Measurements from ENCODE around the gene GPR107.

GPR107 gene

GRCh38 chr9:130171226-130172148 is 117.8 kb downstream of the GPR107 start:
- no peak for DNase-seq

GRCh38 chr9:130172161-130172857 is 118.6 kb downstream of the GPR107 start, which contains the start of gene NCS1:
TSS of gene NCS1 (plus strand) at chr9:130172404. CDS start at chr9:130172664, 260 bp downstream.
- peak; percentile 31 to 39 for DNase-seq

DNA sequence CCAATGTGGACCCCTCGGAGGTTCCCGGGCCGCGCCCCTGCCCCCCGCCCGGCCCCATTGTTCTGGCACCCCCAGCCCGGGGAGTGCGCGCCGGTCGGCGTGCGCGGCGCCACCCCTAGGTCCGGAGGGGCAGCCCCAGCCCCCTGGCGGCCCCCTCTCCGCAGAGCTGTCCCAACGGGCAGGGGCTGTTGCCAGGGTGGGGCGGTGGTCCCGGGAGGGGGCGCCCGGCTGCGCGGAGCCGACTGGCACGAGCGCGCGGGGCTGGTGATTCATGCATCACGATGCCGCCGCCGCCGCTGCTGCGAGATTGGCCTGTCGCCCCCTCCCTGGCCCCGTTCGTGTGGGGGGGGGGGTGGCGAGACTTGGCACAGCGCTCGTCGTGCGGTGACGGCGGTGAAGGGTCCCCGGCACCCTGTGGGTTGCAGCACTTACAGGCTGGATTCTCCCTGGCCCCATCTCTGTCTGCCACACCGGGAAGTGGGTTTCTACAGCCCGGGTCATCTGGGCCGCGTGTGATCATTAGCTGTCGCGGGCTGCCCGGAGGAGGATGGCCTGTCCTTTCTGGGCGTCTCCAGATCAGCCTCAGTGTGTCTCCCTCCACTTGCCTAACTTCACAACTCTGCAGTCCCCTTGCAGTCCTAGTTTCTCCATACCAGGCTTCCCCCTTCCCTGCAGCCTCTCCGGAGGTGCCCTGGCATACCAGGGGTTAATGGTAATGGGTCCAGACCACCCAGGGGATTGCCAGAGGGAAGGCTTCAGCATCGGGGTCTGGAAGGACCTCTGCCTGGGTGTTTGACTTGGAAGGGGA is 119.4 kb downstream of the GPR107 start:
- peak; percentile 50 to 86 for DNase-seq

GRCh38 chr9:130173666-130173983 is 119.9 kb downstream of the GPR107 start:
- no peak for DNase-seq

DNA sequence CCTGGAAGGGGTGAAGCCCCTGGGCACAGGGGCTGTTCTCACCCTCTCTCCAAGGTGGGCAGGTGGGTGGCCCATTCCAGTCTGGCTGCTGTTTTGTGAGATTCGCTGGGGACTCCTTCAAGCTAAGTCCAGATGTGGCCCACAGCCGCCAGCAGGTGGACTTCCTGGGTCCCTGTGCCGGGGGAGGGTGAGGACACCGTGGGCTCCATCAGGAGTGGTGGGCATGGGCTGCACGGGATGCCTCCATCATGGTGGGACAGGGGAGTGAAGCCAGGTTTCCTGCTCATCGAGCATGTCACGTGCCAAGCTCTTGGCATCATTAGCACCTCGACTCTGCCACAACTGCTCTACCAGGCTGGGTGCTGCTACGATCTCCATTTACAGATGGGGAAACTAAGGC is 120.3 kb downstream of the GPR107 start:
- DNase-seq, result no peak

- DNase-seq, result no peak
Measured at GRCh38 chr9:130174920-130175321, 121.2 kb downstream of the GPR107 start.

DNA sequence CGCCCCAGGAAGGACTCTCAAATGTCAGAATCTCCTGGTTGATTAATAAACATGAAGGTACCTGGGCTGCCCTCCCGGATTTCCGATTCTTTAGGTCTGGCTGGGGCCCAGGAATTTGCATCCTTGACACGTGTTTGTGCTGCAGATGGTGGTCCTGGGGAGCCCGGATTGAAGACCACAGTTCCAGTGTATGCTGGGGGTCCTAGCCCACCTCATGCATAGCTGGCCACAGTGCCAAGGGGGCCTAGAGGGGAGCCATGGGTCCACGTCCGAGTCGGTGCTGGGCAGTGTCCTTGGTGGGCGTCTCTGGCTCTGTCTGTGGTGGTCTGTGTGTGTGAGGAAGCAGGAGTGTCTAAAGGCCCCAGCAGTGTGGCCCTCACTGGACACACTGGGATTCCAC is 121.6 kb downstream of the GPR107 start:
- DNase-seq, result no peak

DNA sequence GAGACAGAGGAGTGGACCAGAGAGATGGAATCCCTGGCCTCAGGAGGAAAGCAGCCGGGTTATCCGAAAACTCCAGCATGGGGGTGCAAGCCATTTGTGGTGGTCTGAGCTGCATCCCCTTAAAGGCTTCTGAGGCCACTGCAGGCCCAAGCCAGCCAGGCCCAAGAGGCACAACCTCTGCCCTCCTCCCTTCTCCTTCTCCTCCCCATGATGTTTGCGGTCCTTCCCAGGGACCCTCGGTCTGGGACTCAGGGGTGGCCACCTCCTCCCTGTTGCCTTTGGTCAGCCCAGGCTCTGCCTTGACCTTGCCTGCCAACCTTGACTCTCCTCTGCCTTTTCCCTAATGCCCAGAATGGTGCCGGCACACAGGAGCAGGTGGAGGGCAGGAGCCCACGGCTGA is 123.1 kb downstream of the GPR107 start:
- DNase-seq, result no peak

DNA sequence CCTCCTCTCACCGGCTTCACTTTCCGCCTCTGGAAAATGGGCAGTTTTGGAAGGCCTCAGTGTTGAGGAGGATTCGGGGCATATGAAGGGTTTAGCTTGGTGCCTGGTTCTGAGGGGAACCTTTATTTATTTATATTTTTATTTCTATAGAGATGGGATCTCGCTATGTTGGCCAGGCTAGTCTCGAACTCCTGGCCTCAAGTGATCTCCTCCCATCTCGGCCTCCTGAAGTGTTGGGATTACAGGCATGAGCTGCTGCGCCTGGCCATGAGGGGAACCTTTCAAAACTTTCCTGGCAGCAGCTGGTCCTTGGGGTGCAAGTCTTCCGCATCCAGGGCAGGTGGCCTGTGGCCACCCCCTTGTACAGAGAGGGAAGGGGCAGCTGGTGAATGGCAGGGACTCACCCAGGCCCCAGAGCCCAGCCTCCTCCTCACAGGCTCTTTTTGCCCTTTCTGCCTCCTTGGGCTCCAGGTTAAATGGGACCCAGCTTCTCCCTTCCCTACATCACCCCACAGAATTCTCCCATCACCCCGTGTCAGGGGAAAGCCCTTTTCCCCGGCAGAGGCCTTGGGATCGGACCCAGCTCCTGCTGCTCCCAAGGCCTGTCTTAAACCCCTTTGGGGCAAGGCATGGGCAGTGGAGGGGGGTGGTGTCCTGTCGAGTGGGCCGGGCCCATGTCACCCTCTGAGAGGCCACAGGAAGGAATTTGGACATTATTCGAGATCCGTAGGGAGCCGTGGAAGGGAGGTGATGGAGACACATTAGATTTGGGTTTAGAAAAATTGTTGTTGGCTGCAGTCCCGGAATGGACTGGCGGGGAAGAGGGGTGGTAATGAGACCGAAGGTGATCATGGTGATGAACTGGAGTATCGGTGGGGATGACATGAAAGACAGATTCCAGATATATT is 124.4 kb downstream of the GPR107 start:
- no peak for DNase-seq

DNA sequence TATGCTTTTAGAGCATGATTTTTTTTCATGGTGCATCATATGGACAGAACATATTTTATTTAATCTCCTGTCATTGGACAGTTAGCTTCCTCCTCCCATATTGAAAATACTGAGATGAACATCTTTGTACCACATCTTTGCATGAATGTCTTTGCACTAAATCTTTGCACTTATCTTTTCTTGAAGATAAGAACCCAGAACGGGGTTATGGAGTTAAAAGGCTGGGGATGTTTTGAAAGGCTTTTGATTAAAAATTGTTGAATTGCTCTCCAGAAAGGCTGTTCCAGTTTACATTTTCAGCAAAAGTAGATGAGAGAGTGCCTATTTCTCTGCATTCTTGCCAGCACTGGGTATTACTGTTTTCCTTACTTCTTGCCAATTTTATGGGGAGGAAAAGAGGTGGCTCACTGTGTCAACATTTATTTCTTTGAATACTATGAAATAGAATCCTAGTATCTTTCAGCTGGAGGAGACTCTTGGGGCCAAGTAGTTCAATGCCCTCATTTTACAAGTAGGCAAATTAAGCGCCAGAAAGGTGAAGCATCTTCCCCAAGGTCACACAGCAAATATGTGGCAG is 125.7 kb downstream of the GPR107 start:
- no peak for DNase-seq

DNA sequence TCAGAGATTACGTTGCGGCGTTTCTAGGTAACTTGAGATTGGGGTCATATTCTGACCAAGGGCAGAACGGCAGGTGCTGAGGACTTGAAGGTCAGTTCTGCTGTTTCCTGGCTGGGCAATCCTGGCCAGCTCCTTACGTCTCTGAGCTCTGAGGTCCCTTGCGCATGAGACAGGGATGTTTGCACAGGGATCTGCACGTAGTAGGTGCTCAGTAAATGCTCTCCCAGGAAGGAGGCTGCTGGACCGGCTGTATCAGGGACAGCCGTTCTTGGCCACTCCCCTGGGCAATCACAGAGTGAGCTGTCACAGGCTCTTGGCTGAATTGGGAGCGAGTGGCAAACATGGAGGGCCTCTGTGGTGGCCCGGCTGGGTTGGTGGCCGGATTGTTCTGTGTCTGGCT is 126.8 kb downstream of the GPR107 start:
- no peak for DNase-seq

GRCh38 chr9:130181678-130182380 is 128.1 kb downstream of the GPR107 start:
- DNase-seq, result no peak

GRCh38 chr9:130182381-130182909 is 128.7 kb downstream of the GPR107 start:
- DNase-seq, result no peak

DNA sequence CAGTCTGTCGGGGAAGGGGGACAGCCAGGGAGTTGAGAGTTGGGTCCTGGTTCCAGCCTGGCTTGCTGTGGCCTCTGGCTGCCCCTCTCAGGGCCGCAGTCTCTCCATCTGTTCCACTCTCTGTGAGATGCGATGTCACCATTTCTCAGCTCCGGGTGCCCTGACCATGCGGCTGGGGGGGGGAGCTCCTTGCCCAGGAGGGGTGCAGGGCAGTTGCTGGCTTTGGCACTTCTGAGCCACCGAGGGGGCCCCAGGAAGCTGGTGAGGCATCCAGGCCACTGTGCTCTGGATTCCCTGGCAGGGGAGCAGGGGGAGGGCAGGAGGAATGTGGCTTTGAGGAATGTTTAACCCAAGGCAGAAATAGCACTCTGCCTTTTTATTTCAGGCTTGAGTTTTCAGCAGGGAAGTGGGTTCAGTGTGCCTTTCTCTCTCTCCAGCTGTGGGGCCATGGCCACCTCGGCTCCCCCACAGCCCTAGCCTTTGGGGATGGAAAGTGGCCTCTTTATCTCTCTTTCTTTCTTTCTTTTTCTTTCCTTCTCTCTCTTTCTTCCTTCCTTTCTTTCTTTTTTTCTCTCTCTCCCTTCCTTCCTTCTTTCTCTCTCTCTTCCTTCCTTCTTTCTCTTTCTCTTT is 129.5 kb downstream of the GPR107 start:
- no peak for DNase-seq

DNA sequence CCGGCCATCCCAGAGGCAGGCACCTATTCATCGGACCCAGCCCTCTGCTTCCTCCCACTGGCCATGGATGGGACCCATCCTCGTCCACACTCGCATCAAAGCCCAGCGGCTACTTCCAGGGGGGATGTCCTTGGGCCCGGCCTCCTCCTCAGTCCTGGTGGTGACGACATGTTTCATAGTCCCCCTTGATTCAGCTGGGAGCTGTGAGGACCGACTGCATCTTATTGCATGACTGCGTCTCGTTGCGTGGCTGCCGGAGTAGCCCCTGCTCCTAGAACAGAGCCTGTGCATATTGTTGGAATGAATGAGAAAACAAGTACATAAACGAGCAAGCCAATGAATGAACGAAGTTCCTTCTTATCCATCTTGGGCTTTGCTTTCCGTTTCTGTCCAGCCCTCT is 131.3 kb downstream of the GPR107 start:
- DNase-seq, result no peak

DNA sequence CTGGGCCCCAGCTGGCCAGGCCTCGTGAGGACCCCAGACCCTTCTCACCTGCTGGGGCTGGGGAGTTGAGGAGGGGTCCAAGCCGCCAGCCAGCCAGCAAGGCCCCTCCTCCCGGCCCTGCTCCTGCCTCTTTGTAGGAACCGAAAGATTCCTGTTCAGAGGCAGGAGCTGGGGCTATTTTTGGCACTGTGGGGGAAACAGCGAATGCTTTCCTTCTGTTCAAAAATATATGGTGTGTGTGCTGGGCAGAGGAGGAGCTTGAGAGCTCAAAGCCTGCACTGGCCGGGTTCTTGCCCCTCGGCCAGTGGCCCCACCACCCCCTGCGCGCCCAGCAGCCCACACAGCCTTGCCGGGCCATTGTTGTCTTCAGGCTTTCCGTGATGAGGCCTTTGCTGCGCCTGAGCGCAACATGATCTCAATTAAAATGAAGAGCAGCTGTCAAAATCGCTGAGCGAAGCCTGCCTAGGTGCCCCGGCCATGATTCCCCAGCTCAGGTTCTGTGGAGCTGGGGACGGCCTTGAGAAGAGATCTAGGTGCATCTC is 131.9 kb downstream of the GPR107 start:
- DNase-seq, result no peak

- DNase-seq, result no peak
Measured at GRCh38 chr9:130186051-130186450, 132.3 kb downstream of the GPR107 start.

GRCh38 chr9:130186839-130187522 is 133.3 kb downstream of the GPR107 start:
- DNase-seq, result no peak

- no peak for DNase-seq
Measured at GRCh38 chr9:130187523-130187846, 133.8 kb downstream of the GPR107 start.

All from inflammatory macrophage treated with lipopolysaccharide for 1 hour (primary cell).